HL-60 (cell line): ENCODE measurements around the gene SUN3.
A peak's percentile ranks its signal among the peaks of the same experiment; 100 is the strongest.

Experiments
- DNase-seq, 2 experiments: peaks; one replicate each; pipeline ENCODE4 v3.0.0-alpha.2; 2010 to 2020; ENCODE audit warnings: low read depth in 1 of 2, low spot score in 1 of 2
- H3K27ac ChIP-seq: fragments of 250-450 bp; sonication (Bioruptor Pico); replicated peaks from 2 replicates; pipeline ENCODE4 v1.5.1; 2020; ENCODE audit warnings: mild to moderate bottlenecking, moderate library complexity
- H3K27me3 ChIP-seq: fragments of 250-450 bp; sonication (Bioruptor Pico); 2 replicates; pipeline ENCODE4 v1.5.1; 2021; ENCODE audit warnings: mild to moderate bottlenecking, moderate library complexity; ENCODE audit not compliant: insufficient read depth, poor library complexity, severe bottlenecking
- H3K4me3 ChIP-seq: replicated peaks from 2 replicates; pipeline ENCODE4 v1.5.1; 2011; ENCODE audit warnings: mild to moderate bottlenecking, control low read depth, low read length; ENCODE audit not compliant: insufficient read depth
- GABPA ChIP-seq: IDR thresholded peaks from 2 replicates; pipeline ENCODE4 v1.6.1; 2012; ENCODE audit warnings: low read depth
- POLR2AphosphoS5 ChIP-seq: IDR thresholded peaks from 2 replicates; pipeline ENCODE4 v1.6.1; 2012; ENCODE audit warnings: low read depth
- SPI1 ChIP-seq: IDR thresholded peaks from 2 replicates; pipeline ENCODE4 v1.6.1; 2012; ENCODE audit warnings: low read depth, mild to moderate bottlenecking, borderline replicate concordance
- TF ChIP-seq, protein P1 (sequence below): IDR thresholded peaks from 2 replicates; pipeline ENCODE4 v1.6.1; 2012; ENCODE audit warnings: low read depth; ENCODE audit not compliant: insufficient replicate concordance
- TF ChIP-seq, protein P2 (sequence below): IDR thresholded peaks from one replicate; pipeline ENCODE4 v1.5.1; 2011; ENCODE audit warnings: low read length, control low read depth, inconsistent platforms; ENCODE audit not compliant: insufficient read depth

The SUN3 gene

DNA sequence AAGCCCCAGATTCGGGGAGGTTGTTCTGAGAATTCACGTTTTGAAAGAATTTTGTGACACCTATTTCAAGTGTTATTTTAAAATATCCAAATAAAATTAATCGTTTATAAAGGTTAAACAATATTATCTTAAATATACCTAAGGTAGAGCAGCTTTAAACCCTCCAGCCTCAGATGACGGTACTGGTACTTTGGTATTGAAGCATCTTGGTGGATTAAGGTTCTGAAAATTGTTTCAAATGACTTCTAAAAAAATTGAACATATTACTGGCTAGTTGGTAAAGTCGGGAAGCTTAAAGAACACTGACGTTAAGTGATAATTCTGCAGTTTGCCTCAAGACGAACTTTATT lies 49.1 kb downstream of the SUN3 start:
- no peak for DNase-seq
- no peak for TF ChIP-seq GABPA
- TF ChIP-seq SPI1: no peak
- TF ChIP-seq, protein P1, sequence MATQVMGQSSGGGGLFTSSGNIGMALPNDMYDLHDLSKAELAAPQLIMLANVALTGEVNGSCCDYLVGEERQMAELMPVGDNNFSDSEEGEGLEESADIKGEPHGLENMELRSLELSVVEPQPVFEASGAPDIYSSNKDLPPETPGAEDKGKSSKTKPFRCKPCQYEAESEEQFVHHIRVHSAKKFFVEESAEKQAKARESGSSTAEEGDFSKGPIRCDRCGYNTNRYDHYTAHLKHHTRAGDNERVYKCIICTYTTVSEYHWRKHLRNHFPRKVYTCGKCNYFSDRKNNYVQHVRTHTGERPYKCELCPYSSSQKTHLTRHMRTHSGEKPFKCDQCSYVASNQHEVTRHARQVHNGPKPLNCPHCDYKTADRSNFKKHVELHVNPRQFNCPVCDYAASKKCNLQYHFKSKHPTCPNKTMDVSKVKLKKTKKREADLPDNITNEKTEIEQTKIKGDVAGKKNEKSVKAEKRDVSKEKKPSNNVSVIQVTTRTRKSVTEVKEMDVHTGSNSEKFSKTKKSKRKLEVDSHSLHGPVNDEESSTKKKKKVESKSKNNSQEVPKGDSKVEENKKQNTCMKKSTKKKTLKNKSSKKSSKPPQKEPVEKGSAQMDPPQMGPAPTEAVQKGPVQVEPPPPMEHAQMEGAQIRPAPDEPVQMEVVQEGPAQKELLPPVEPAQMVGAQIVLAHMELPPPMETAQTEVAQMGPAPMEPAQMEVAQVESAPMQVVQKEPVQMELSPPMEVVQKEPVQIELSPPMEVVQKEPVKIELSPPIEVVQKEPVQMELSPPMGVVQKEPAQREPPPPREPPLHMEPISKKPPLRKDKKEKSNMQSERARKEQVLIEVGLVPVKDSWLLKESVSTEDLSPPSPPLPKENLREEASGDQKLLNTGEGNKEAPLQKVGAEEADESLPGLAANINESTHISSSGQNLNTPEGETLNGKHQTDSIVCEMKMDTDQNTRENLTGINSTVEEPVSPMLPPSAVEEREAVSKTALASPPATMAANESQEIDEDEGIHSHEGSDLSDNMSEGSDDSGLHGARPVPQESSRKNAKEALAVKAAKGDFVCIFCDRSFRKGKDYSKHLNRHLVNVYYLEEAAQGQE: no peak
- no peak for TF ChIP-seq POLR2AphosphoS5
- TF ChIP-seq, protein P2, sequence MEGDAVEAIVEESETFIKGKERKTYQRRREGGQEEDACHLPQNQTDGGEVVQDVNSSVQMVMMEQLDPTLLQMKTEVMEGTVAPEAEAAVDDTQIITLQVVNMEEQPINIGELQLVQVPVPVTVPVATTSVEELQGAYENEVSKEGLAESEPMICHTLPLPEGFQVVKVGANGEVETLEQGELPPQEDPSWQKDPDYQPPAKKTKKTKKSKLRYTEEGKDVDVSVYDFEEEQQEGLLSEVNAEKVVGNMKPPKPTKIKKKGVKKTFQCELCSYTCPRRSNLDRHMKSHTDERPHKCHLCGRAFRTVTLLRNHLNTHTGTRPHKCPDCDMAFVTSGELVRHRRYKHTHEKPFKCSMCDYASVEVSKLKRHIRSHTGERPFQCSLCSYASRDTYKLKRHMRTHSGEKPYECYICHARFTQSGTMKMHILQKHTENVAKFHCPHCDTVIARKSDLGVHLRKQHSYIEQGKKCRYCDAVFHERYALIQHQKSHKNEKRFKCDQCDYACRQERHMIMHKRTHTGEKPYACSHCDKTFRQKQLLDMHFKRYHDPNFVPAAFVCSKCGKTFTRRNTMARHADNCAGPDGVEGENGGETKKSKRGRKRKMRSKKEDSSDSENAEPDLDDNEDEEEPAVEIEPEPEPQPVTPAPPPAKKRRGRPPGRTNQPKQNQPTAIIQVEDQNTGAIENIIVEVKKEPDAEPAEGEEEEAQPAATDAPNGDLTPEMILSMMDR: no peak
- no peaks in the 10 kb centered on the region for H3K27me3 ChIP-seq
- H3K4me3 ChIP-seq: peak overlapping the region; percentile 80
- peak overlapping the region; percentile 89 for H3K27ac ChIP-seq

DNA sequence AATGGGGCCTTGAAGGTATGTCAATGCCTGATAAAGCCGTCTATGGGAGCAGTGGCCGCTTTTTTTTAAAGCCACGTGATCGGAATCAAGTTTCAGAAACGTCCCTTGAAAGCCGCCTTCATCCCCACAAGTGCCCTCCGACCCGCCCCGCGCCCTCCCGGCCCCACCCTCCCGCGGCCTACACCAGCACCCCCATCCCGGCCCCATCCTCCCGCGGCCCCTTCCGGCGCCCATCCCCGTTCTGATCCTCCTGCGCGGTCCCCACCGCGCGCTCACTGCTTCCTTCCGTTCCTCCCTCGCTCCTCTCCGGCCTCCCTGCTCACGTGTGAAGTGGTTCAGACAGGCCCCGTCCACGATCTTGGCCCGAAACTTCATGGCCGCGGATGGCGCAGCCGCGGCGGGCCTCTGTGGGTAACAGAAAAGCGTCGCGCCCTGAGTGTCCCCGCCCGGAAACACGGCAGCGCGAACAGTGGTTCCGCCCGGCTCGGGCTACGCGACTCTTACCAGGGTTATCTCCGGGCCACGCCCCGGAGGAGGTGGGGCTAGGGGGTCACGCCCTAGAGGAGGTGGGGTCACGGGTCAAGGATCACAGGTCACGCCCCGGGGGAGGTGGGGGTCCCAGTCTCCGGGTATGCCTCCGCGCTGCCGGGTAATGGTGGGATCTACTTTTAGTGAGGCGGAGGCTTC lies 49.6 kb downstream of the SUN3 start, which contains the start of gene HUS1:
HUS1 (minus strand) TSS at position 471 of the 687 bp plus-strand sequence; CDS start at position 375, 96 bp downstream.
- no peaks in the 10 kb centered on the region for H3K27me3 ChIP-seq
- TF ChIP-seq GABPA (peak; percentile 95), SPI1 (no peak; the same call in 1 of the 2 replicates), POLR2AphosphoS5 (peak; percentile 87)
- TF ChIP-seq, protein P1: peak; percentile 60
- TF ChIP-seq, protein P2: no peak
- peak within 1 kb of the TSS; percentile 80 for H3K4me3 ChIP-seq
- peak within 1 kb of the TSS; percentile 89 for H3K27ac ChIP-seq
- DNase-seq: peak; percentile 90 to 97

DNA sequence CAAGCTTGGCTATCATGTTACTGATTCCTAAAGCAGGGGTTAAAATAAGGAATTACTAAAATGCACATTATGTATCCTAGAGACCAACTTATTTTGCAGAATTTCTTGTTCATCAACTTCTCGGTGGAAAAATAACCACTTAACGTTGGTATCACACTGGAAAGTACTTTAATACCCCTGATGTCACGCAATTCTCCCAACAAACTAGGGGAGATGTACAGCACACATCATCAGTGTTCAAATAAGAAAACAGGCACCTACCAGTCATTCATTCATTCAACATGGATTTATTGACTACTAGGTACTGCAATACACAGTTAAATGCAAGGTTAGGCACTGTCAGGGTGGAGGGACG lies 50.1 kb downstream of the SUN3 start:
- H3K4me3 ChIP-seq: peak overlapping the region; percentile 80
- no peak for DNase-seq
- H3K27ac ChIP-seq: peak overlapping the region; percentile 89
- no peaks in the 10 kb centered on the region for H3K27me3 ChIP-seq
- TF ChIP-seq POLR2AphosphoS5 (no peak), SPI1 (no peak), GABPA (no peak)
- TF ChIP-seq, protein P2: no peak
- TF ChIP-seq, protein P1: no peak
